Keratinocyte (primary cell): ENCODE data around the gene KAT8. TPM values are rescaled to one million over a fixed set of nuclear protein-coding genes. Genes with fewer than 3 reads are reported as not detected.

Experiments used
- DNase-seq: peaks from one replicate; pipeline ENCODE4 v3.0.0-alpha.2; 2011; ENCODE audit warnings: low read depth, missing footprints, low spot score
- FAIRE-seq: peaks from 2 replicates; lab custom pipeline; 2011; peaks lifted over from hg19 to GRCh38; lab: Jason Lieb, UNC
- H2AFZ ChIP-seq: 2 replicates; pipeline ENCODE4 v1.6.0; 2012; ENCODE audit warnings: low read length, control low read depth, inconsistent platforms; ENCODE audit not compliant: control insufficient read depth
- H3K27ac ChIP-seq: 2 replicates; pipeline ENCODE4 v1.5.1; 2011; ENCODE audit warnings: low read length; ENCODE audit not compliant: control insufficient read depth, insufficient read depth
- H3K27me3 ChIP-seq: 3 replicates; pipeline ENCODE4 v1.6.0; 2011; ENCODE audit warnings: low read length; ENCODE audit not compliant: control insufficient read depth, insufficient read depth; ENCODE audit errors: extremely low read depth
- H3K36me3 ChIP-seq, 2 experiments: 2 replicates in 1 of 2; 3 replicates in 1 of 2; pipeline ENCODE4 v1.5.1; 2011; ENCODE audit warnings: low read length in 2 of 2, mild to moderate bottlenecking in 1 of 2; ENCODE audit not compliant: control insufficient read depth in 2 of 2, insufficient read depth in 2 of 2; ENCODE audit errors: extremely low read depth in 1 of 2
- H3K4me1 ChIP-seq: 3 replicates; pipeline ENCODE4 v1.5.1; 2011; ENCODE audit warnings: low read length; ENCODE audit not compliant: control insufficient read depth, insufficient read depth; ENCODE audit errors: extremely low read depth
- H3K4me2 ChIP-seq: 3 replicates; pipeline ENCODE4 v1.6.0; 2011; ENCODE audit warnings: low read depth, low read length; ENCODE audit not compliant: control insufficient read depth, insufficient read depth; ENCODE audit errors: extremely low read depth
- H3K4me3 ChIP-seq, 3 experiments: fragments of 200-600 bp in 1 of 3; sonication (generic) in 1 of 3; 2 replicates in 2 of 3; 3 replicates in 1 of 3; pipeline ENCODE4 v1.5.1; 2011 to 2016; ENCODE audit warnings: low read length in 3 of 3, mild to moderate bottlenecking in 3 of 3, control low read depth in 2 of 3, inconsistent platforms in 1 of 3, low read depth in 1 of 3, mixed read lengths in 1 of 3, mixed run types in 1 of 3, moderate library complexity in 1 of 3; ENCODE audit not compliant: control insufficient read depth in 2 of 3, insufficient read depth in 2 of 3; ENCODE audit errors: extremely low read depth in 1 of 3
- H3K79me2 ChIP-seq: 2 replicates; pipeline ENCODE4 v1.6.0; 2012; ENCODE audit warnings: low read length; ENCODE audit not compliant: control insufficient read depth, insufficient read depth
- H3K9ac ChIP-seq: 3 replicates; pipeline ENCODE4 v1.6.0; 2011; ENCODE audit warnings: low read length; ENCODE audit not compliant: control insufficient read depth, insufficient read depth; ENCODE audit errors: extremely low read depth
- H3K9me1 ChIP-seq: 3 replicates; pipeline ENCODE4 v1.6.0; 2011; ENCODE audit warnings: low read length; ENCODE audit not compliant: control insufficient read depth, insufficient read depth; ENCODE audit errors: extremely low read depth
- H3K9me3 ChIP-seq: 2 replicates; pipeline ENCODE4 v1.5.1; 2012; ENCODE audit warnings: low read depth, low read length; ENCODE audit not compliant: control insufficient read depth
- H4K20me1 ChIP-seq: 3 replicates; pipeline ENCODE4 v1.6.0; 2011; ENCODE audit warnings: low read length; ENCODE audit not compliant: control insufficient read depth, insufficient read depth; ENCODE audit errors: extremely low read depth
- CTCF ChIP-seq, 3 experiments: IDR thresholded peaks in 1 of 3; conservative IDR thresholded peaks in 1 of 3; optimal IDR thresholded peaks in 1 of 3; 2 replicates in 2 of 3; 3 replicates in 1 of 3; pipeline versions ENCODE3 to v1.5.1; 2011; ENCODE audit warnings: low read length in 3 of 3, mild to moderate bottlenecking in 3 of 3, moderate library complexity in 2 of 3, control low read depth in 1 of 3, inconsistent platforms in 1 of 3; ENCODE audit not compliant: insufficient read depth in 2 of 3; ENCODE audit errors: extremely low read depth in 1 of 3
- EZH2 ChIP-seq: IDR thresholded peaks from one replicate; pipeline ENCODE4 v1.6.1; 2012; ENCODE audit warnings: inconsistent platforms, mild to moderate bottlenecking, low read length, moderate library complexity
- dilution Hi-C: fragments of 300-500 bp; cut with MboI; formaldehyde crosslinking; loops from one replicate; pipeline ENCODE4 v1.7.0; 2020; ENCODE audit warnings: low sequenced_read_pairs; ENCODE audit not compliant: extremely low pct_ligation_motif_present
- polyA plus RNA-seq, 5 experiments: library from polyadenylated mRNA; depleted of rRNA in 3 of 5; stranded (reverse) in 3 of 5; stranded (forward) in 1 of 5; unstranded in 1 of 5; fragments of >200 nt; gene quantifications; 1 replicate in 1 of 5; 2 replicates in 3 of 5; 3 replicates in 1 of 5; pipeline versions ENCODE4 v1.2.1 to v1.2.3, GENCODE V29; 2011 to 2012; ENCODE audit warnings: missing spikeins in 2 of 5, low read depth in 1 of 5, low replicate concordance in 1 of 5

The KAT8 gene
- polyA plus RNA-seq, 1 donor (not counting 4 experiments of a cell fraction or from before 2014, with no cell fraction given), result 26.4 TPM

- FAIRE-seq (no peak), DNase-seq (no peak)
- Histone ChIP-seq H3K4me1 (peaks cover 13% of the 10 kb centered on the region), H3K9me3 (no peaks in the 10 kb centered on the region), H3K27ac (no peak overlapping the region), H3K4me3 (no peak overlapping the region), H3K36me3 (peaks cover 10 to 26% of the 10 kb centered on the region in 2 experiments), H3K4me2 (no peak overlapping the region), H2AFZ (no peak overlapping the region), H4K20me1 (peaks cover 6% of the 10 kb centered on the region), H3K9ac (no peak overlapping the region), H3K9me1 (peaks cover 2% of the 10 kb centered on the region), H3K27me3 (no peaks in the 10 kb centered on the region), H3K79me2 (peaks cover 23% of the 10 kb centered on the region)
- dilution Hi-C loops, result no loop called here
- TF ChIP-seq EZH2 (no peak), CTCF (optimal IDR thresholded peaks at IDR 0.05 in 1 of 3, IDR thresholded peaks at IDR 0.05 in 1 of 3, conservative IDR thresholded peaks at IDR 0.05 in 1 of 3; ENCODE audit: extremely low read depth in 1 of 3, insufficient read depth in 2 of 3, low read length in 3 of 3) (no peak)
Measured at GRCh38 chr16:31120129-31120528, 2.7 kb downstream of the KAT8 start.

- Histone ChIP-seq H3K27me3 (no peaks in the 10 kb centered on the region), H3K27ac (no peak overlapping the region), H3K79me2 (no peaks in the 10 kb centered on the region), H3K4me3 (no peak overlapping the region), H3K9me3 (no peaks in the 10 kb centered on the region), H3K36me3 (peaks cover 4 to 26% of the 10 kb centered on the region in 2 experiments), H3K4me1 (peaks cover 7% of the 10 kb centered on the region), H3K9me1 (no peaks in the 10 kb centered on the region), H3K4me2 (no peak overlapping the region), H3K9ac (no peak overlapping the region), H2AFZ (no peak overlapping the region), H4K20me1 (no peaks in the 10 kb centered on the region)
- dilution Hi-C loops, result no loop called here
- TF ChIP-seq CTCF (optimal IDR thresholded peaks at IDR 0.05 in 1 of 3, IDR thresholded peaks at IDR 0.05 in 1 of 3, conservative IDR thresholded peaks at IDR 0.05 in 1 of 3; ENCODE audit: extremely low read depth in 1 of 3, insufficient read depth in 2 of 3, low read length in 3 of 3) (no peak), EZH2 (no peak)
- DNase-seq, result no peak
- FAIRE-seq, result no peak
Measured at GRCh38 chr16:31125844-31126243, 8.4 kb downstream of the KAT8 start.
